SK-N-SH treated with all-trans-retinoic acid at 6 μM for 48 hours (cell line): ENCODE data around the gene FRMD5.

ENCODE experiments used
- CSDC2 ChIP-seq: fragments of 250-450 bp; sonication (Bioruptor Pico); IDR thresholded peaks from 2 replicates; pipeline ENCODE4 v1.5.0; 2020; ENCODE audit warnings: mild to moderate bottlenecking, moderate library complexity
- GLIS3 ChIP-seq: fragments of 250-450 bp; sonication (Bioruptor Pico); IDR thresholded peaks from 2 replicates; pipeline ENCODE4 v1.5.0; 2020; ENCODE audit warnings: mild to moderate bottlenecking, moderate library complexity
- ISL1 ChIP-seq: fragments of 250-450 bp; sonication (Bioruptor Pico); IDR thresholded peaks from 2 replicates; pipeline ENCODE4 v2.1.2; 2022; ENCODE audit warnings: mild to moderate bottlenecking, moderate library complexity
- PPARA ChIP-seq: fragments of 250-450 bp; sonication (Bioruptor Pico); IDR thresholded peaks from 2 replicates; pipeline ENCODE4 v1.5.0; 2020; ENCODE audit warnings: mild to moderate bottlenecking, borderline replicate concordance
- RARB ChIP-seq: fragments of 250-450 bp; sonication (Bioruptor Pico); IDR thresholded peaks from 2 replicates; pipeline ENCODE4 v1.8.0; 2021; ENCODE audit warnings: mild to moderate bottlenecking, moderate library complexity
- TOX ChIP-seq: fragments of 250-450 bp; sonication (Bioruptor Pico); IDR thresholded peaks from 2 replicates; pipeline ENCODE4 v1.8.0; 2021; ENCODE audit warnings: mild to moderate bottlenecking, moderate library complexity, borderline replicate concordance
- ZC3H10 ChIP-seq: fragments of 250-450 bp; sonication (Bioruptor Pico); IDR thresholded peaks from 2 replicates; pipeline ENCODE4 v1.5.1; 2021; ENCODE audit warnings: mild to moderate bottlenecking, moderate library complexity
- ZFP3 ChIP-seq: fragments of 250-450 bp; sonication (Bioruptor Pico); IDR thresholded peaks from 2 replicates; pipeline ENCODE4 v1.5.0; 2020; ENCODE audit warnings: mild to moderate bottlenecking, moderate library complexity
- ZNF70 ChIP-seq: fragments of 450-650 bp; formaldehyde crosslinking; IDR thresholded peaks from 2 replicates; pipeline ENCODE4 v1.5.0; 2020; ENCODE audit warnings: mild to moderate bottlenecking, moderate library complexity
- TF ChIP-seq, protein P1 (sequence below): fragments of 250-450 bp; sonication (Bioruptor Pico); IDR thresholded peaks from 2 replicates; pipeline ENCODE4 v1.5.1; 2020; ENCODE audit warnings: low read depth, mild to moderate bottlenecking, moderate library complexity
- TF ChIP-seq, protein P2 (sequence below): fragments of 250-450 bp; sonication (Bioruptor Pico); IDR thresholded peaks from 2 replicates; pipeline ENCODE4 v1.8.0; 2020; ENCODE audit warnings: mild to moderate bottlenecking, moderate library complexity, borderline replicate concordance
- TF ChIP-seq, protein P3 (sequence below): fragments of 250-450 bp; sonication (Bioruptor Pico); IDR thresholded peaks from 2 replicates; pipeline ENCODE4 v1.8.0; 2021; ENCODE audit warnings: low read depth, mild to moderate bottlenecking, moderate library complexity, borderline replicate concordance

DNA sequence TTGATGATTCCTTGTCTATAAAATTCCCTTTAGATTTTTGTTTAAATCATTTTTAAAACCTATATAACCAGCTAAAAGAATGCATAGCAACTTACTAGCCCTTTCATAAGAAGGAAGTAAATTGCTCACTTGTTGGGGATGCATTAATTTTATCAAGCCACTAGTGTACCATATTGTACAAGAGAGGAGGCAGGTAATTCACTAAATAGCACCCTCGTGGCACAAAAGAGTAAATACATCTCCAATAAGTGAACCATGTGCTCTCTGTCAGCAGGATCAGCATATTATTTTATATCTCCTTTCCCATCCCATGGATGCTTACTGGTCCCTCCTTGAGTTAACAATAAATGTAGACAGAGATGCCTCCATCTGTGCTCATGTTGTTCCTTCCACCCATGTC, 34.3 kb downstream of the FRMD5 start:
- TF ChIP-seq ZFP3 (CRISPR knock-in tag) (no peak), GLIS3 (CRISPR knock-in tag) (no peak), CSDC2 (no peak), RARB (no peak), ZNF70 (no peak), TOX (CRISPR knock-in tag) (no peak), ZC3H10 (CRISPR knock-in tag) (no peak), ISL1 (CRISPR knock-in tag) (no peak), PPARA (CRISPR knock-in tag) (no peak)
- TF ChIP-seq, protein P1, sequence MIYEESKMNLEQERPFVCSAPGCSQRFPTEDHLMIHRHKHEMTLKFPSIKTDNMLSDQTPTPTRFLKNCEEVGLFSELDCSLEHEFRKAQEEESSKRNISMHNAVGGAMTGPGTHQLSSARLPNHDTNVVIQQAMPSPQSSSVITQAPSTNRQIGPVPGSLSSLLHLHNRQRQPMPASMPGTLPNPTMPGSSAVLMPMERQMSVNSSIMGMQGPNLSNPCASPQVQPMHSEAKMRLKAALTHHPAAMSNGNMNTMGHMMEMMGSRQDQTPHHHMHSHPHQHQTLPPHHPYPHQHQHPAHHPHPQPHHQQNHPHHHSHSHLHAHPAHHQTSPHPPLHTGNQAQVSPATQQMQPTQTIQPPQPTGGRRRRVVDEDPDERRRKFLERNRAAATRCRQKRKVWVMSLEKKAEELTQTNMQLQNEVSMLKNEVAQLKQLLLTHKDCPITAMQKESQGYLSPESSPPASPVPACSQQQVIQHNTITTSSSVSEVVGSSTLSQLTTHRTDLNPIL (CRISPR knock-in tag) = no peak
- TF ChIP-seq, protein P2, sequence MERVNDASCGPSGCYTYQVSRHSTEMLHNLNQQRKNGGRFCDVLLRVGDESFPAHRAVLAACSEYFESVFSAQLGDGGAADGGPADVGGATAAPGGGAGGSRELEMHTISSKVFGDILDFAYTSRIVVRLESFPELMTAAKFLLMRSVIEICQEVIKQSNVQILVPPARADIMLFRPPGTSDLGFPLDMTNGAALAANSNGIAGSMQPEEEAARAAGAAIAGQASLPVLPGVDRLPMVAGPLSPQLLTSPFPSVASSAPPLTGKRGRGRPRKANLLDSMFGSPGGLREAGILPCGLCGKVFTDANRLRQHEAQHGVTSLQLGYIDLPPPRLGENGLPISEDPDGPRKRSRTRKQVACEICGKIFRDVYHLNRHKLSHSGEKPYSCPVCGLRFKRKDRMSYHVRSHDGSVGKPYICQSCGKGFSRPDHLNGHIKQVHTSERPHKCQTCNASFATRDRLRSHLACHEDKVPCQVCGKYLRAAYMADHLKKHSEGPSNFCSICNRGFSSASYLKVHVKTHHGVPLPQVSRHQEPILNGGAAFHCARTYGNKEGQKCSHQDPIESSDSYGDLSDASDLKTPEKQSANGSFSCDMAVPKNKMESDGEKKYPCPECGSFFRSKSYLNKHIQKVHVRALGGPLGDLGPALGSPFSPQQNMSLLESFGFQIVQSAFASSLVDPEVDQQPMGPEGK = no peak
- TF ChIP-seq, protein P3, sequence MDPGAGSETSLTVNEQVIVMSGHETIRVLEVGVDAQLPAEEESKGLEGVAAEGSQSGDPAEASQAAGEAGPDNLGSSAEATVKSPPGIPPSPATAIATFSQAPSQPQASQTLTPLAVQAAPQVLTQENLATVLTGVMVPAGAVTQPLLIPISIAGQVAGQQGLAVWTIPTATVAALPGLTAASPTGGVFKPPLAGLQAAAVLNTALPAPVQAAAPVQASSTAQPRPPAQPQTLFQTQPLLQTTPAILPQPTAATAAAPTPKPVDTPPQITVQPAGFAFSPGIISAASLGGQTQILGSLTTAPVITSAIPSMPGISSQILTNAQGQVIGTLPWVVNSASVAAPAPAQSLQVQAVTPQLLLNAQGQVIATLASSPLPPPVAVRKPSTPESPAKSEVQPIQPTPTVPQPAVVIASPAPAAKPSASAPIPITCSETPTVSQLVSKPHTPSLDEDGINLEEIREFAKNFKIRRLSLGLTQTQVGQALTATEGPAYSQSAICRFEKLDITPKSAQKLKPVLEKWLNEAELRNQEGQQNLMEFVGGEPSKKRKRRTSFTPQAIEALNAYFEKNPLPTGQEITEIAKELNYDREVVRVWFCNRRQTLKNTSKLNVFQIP (CRISPR knock-in tag) = no peak
